H9 (cell line): ENCODE data around the gene FLACC1. TPM values are rescaled to one million over a fixed set of nuclear protein-coding genes. Genes with fewer than 3 reads are reported as not detected.

Experiments used
- DNase-seq: peaks from one replicate; pipeline ENCODE4 v3.0.0-alpha.2; 2017
- H2AFZ ChIP-seq: one replicate; pipeline ENCODE4 v1.6.1; 2013; ENCODE audit warnings: mild to moderate bottlenecking, low read length, control low read depth, moderate library complexity
- H2AK5ac ChIP-seq: 2 replicates; pipeline ENCODE4 v1.6.1; 2013; ENCODE audit warnings: low read length, control low read depth, mixed read lengths; ENCODE audit not compliant: insufficient read length
- H2BK120ac ChIP-seq: one replicate; pipeline ENCODE4 v1.6.1; 2013; ENCODE audit warnings: low read depth, mild to moderate bottlenecking, low read length, control low read depth, inconsistent platforms; ENCODE audit not compliant: poor library complexity, severe bottlenecking
- H2BK12ac ChIP-seq: 2 replicates; pipeline ENCODE4 v1.6.1; 2013; ENCODE audit warnings: low read length, control low read depth, mixed read lengths, low read depth; ENCODE audit not compliant: insufficient read length
- H2BK15ac ChIP-seq: 2 replicates; pipeline ENCODE4 v1.6.1; 2013; ENCODE audit warnings: low read depth, low read length, control low read depth
- H2BK20ac ChIP-seq: one replicate; pipeline ENCODE4 v1.6.1; 2013; ENCODE audit warnings: low read depth, mild to moderate bottlenecking, low read length, control low read depth, inconsistent platforms; ENCODE audit not compliant: poor library complexity, severe bottlenecking
- H2BK5ac ChIP-seq: 2 replicates; pipeline ENCODE4 v1.6.1; 2013; ENCODE audit warnings: low read length, control low read depth, mixed read lengths; ENCODE audit not compliant: insufficient read length
- H3K14ac ChIP-seq: 2 replicates; pipeline ENCODE4 v1.6.1; 2013; ENCODE audit warnings: low read length, control low read depth; ENCODE audit not compliant: insufficient read depth
- H3K18ac ChIP-seq: 2 replicates; pipeline ENCODE4 v1.6.1; 2013; ENCODE audit warnings: low read depth, mild to moderate bottlenecking, mixed read lengths, low read length, control low read depth; ENCODE audit not compliant: insufficient read length
- H3K23ac ChIP-seq: 2 replicates; pipeline ENCODE4 v1.6.1; 2013; ENCODE audit warnings: low read length, control low read depth, mixed read lengths, low read depth; ENCODE audit not compliant: insufficient read length
- H3K23me2 ChIP-seq: 2 replicates; pipeline ENCODE4 v1.6.1; 2013; ENCODE audit warnings: low read depth, mild to moderate bottlenecking, mixed read lengths, low read length, control low read depth; ENCODE audit not compliant: insufficient read length, poor library complexity, severe bottlenecking
- H3K27ac ChIP-seq: 2 replicates; pipeline ENCODE4 v1.5.1; 2013; ENCODE audit warnings: low read length, control low read depth, mixed read lengths, low read depth; ENCODE audit not compliant: insufficient read length
- H3K27me3 ChIP-seq: 2 replicates; pipeline ENCODE4 v1.6.1; 2013; ENCODE audit warnings: low read length, control low read depth, inconsistent platforms; ENCODE audit not compliant: insufficient read depth
- H3K4ac ChIP-seq: 2 replicates; pipeline ENCODE4 v1.6.1; 2013; ENCODE audit warnings: low read depth, mild to moderate bottlenecking, control low read depth, inconsistent platforms, low read length, moderate library complexity
- H3K4me1 ChIP-seq: 2 replicates; pipeline ENCODE4 v1.6.1; 2013; ENCODE audit warnings: low read length, control low read depth, inconsistent platforms; ENCODE audit not compliant: insufficient read depth
- H3K4me2 ChIP-seq: 2 replicates; pipeline ENCODE4 v1.6.1; 2013; ENCODE audit warnings: low read length, control low read depth, mixed read lengths; ENCODE audit not compliant: insufficient read length, insufficient read depth
- H3K56ac ChIP-seq: 2 replicates; pipeline ENCODE4 v1.6.1; 2013; ENCODE audit warnings: low read depth, mild to moderate bottlenecking, mixed read lengths, low read length, control low read depth; ENCODE audit not compliant: insufficient read length
- H3K79me1 ChIP-seq: 2 replicates; pipeline ENCODE4 v1.6.1; 2013; ENCODE audit warnings: low read depth, mild to moderate bottlenecking, moderate library complexity, low read length, control low read depth, inconsistent platforms; ENCODE audit not compliant: insufficient read depth, poor library complexity, severe bottlenecking
- H3K79me2 ChIP-seq: 2 replicates; pipeline ENCODE4 v1.6.1; 2013; ENCODE audit warnings: low read length, control low read depth, inconsistent platforms; ENCODE audit not compliant: insufficient read depth
- H3K9ac ChIP-seq: 2 replicates; pipeline ENCODE4 v1.6.1; 2013; ENCODE audit warnings: low read length, control low read depth, mixed read lengths; ENCODE audit not compliant: insufficient read length; ENCODE audit errors: extremely low read depth
- H3K9me3 ChIP-seq: one replicate; pipeline ENCODE4 v1.6.1; 2013; ENCODE audit warnings: low read depth, low read length, inconsistent platforms; ENCODE audit not compliant: control insufficient read depth
- H3T11ph ChIP-seq: one replicate; pipeline ENCODE4 v1.6.1; 2013; ENCODE audit warnings: mild to moderate bottlenecking, low read length, control low read depth, inconsistent platforms
- H4K20me1 ChIP-seq: one replicate; pipeline ENCODE4 v1.6.1; 2013; ENCODE audit not compliant: control insufficient read depth, insufficient read length, insufficient read depth
- H4K5ac ChIP-seq: 2 replicates; pipeline ENCODE4 v1.6.1; 2013; ENCODE audit warnings: low read depth, mild to moderate bottlenecking, mixed read lengths, low read length, control low read depth; ENCODE audit not compliant: insufficient read length
- H4K8ac ChIP-seq: replicated peaks from 2 replicates; pipeline ENCODE4 v1.6.1; 2013; ENCODE audit warnings: low read length, control low read depth, mixed read lengths, low read depth; ENCODE audit not compliant: insufficient read length
- H4K91ac ChIP-seq: 2 replicates; pipeline ENCODE4 v1.6.1; 2013; ENCODE audit warnings: low read depth, mild to moderate bottlenecking, moderate library complexity, mixed read lengths, low read length, control low read depth; ENCODE audit not compliant: insufficient read length
- H3K27ac Mint-ChIP-seq, 3 experiments: 2 replicates in 2 of 3; 3 replicates in 1 of 3; pipeline ENCODE4 v1.8.0; 2020 to 2021; ENCODE audit warnings: mixed read lengths in 3 of 3, mild to moderate bottlenecking in 1 of 3, moderate library complexity in 1 of 3
- H3K27me3 Mint-ChIP-seq: 2 replicates; pipeline ENCODE4 v1.8.0; 2021; ENCODE audit warnings: low read depth, mild to moderate bottlenecking, moderate library complexity, mixed read lengths
- H3K36me3 Mint-ChIP-seq, 3 experiments: 2 replicates in 2 of 3; 3 replicates in 1 of 3; pipeline ENCODE4 v1.8.0; 2020 to 2021; ENCODE audit warnings: low read depth in 3 of 3, mixed read lengths in 3 of 3; ENCODE audit not compliant: insufficient read depth in 1 of 3
- H3K4me1 Mint-ChIP-seq, 2 experiments: 2 replicates each; pipeline ENCODE4 v1.8.0; 2020; ENCODE audit warnings: mixed read lengths in 2 of 2
- H3K4me3 Mint-ChIP-seq, 2 experiments: 2 replicates in 1 of 2; 3 replicates in 1 of 2; pipeline ENCODE4 v1.8.0; 2020 to 2021; ENCODE audit warnings: mild to moderate bottlenecking in 2 of 2, mixed read lengths in 2 of 2, moderate library complexity in 1 of 2
- H3K9me3 Mint-ChIP-seq, 2 experiments: 2 replicates in 1 of 2; 3 replicates in 1 of 2; pipeline ENCODE4 v1.8.0; 2020; ENCODE audit warnings: mild to moderate bottlenecking in 2 of 2, mixed read lengths in 2 of 2, moderate library complexity in 1 of 2
- WGBS: extraction: QIAGEN DNeasy Blood & Tissue Kit; methylation state at CpG from one replicate; pipeline ENCODE4 v1.1.7; 2013; ENCODE audit warnings: missing lambda C conversion rate, low lambda C conversion rate, mixed read lengths; ENCODE audit not compliant: insufficient read length; ENCODE audit errors: extremely low coverage; 5-methylcytosine and 5-hydroxymethylcytosine counted together
- total RNA-seq: library from RNA; stranded (reverse); gene quantifications from 2 replicates; pipeline ENCODE4 v1.2.1, GENCODE V29; 2021
- TF ChIP-seq, protein P1 (sequence below): fragments of 200-600 bp; sonication (generic); conservative IDR thresholded peaks from 3 replicates; pipeline ENCODE4 v1.8.0; 2021; ENCODE audit warnings: antibody characterized with exemption, mild to moderate bottlenecking

FLACC1 gene
- total RNA-seq, 1 experiment from 2014 or later: 0.42 TPM

DNA sequence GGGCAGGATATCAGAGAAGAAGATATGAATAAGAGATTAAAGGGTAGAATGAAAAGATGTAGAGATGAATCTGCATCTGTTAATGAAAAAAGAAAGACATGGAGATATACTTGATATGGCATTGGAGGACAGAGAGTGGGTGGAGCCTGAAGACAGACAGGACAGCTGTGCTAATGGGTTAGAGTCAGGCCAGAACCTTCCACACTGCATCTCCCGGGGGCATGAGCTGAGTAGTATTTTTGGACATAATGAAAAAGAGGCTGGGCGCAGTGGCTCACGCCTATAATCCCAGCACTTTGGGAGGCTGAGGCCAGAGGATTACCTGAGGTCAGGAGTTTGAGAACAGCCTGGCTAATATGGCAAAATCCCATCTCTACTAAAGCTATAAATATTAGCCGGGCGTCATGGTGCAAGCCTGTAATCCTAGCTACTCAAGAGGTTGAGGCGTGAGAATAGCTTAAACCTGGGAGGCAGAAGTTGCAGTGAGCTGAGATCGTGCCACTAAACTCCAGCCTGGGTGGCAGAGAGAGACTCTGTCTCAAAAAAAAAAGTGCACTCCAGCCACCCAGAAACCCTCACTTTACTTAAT, 11.4 kb downstream of the FLACC1 start:
- H3K23me2 ChIP-seq: no peaks in the 10 kb centered on the region
- H2BK12ac ChIP-seq: no peak overlapping the region
- TF ChIP-seq, protein P1, sequence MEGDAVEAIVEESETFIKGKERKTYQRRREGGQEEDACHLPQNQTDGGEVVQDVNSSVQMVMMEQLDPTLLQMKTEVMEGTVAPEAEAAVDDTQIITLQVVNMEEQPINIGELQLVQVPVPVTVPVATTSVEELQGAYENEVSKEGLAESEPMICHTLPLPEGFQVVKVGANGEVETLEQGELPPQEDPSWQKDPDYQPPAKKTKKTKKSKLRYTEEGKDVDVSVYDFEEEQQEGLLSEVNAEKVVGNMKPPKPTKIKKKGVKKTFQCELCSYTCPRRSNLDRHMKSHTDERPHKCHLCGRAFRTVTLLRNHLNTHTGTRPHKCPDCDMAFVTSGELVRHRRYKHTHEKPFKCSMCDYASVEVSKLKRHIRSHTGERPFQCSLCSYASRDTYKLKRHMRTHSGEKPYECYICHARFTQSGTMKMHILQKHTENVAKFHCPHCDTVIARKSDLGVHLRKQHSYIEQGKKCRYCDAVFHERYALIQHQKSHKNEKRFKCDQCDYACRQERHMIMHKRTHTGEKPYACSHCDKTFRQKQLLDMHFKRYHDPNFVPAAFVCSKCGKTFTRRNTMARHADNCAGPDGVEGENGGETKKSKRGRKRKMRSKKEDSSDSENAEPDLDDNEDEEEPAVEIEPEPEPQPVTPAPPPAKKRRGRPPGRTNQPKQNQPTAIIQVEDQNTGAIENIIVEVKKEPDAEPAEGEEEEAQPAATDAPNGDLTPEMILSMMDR: no peak
- H3T11ph ChIP-seq: no peak overlapping the region
- no peak overlapping the region for H2BK120ac ChIP-seq
- no peak overlapping the region for H3K27ac ChIP-seq
- H3K4me3 Mint-ChIP-seq: no peak overlapping the region
- H2AFZ ChIP-seq: no peak overlapping the region
- H3K9me3 Mint-ChIP-seq: no peaks in the 10 kb centered on the region; a peak in 1 of 5 replicates
- no peaks in the 10 kb centered on the region for H3K79me1 ChIP-seq
- H3K18ac ChIP-seq: no peak overlapping the region
- no peak overlapping the region for H3K23ac ChIP-seq
- no peak overlapping the region for H3K4me2 ChIP-seq
- no peak overlapping the region for H2AK5ac ChIP-seq
- H3K9me3 ChIP-seq: no peaks in the 10 kb centered on the region
- no peak overlapping the region for H2BK15ac ChIP-seq
- H3K27ac Mint-ChIP-seq: no peak overlapping the region; a peak in 1 of 7 replicates
- H3K79me2 ChIP-seq: no peaks in the 10 kb centered on the region
- H3K36me3 Mint-ChIP-seq: no peaks in the 10 kb centered on the region
- no peaks in the 10 kb centered on the region for H3K27me3 Mint-ChIP-seq
- no peak overlapping the region for H4K5ac ChIP-seq
- no CpG with 5 or more reads among the region's 7 CpGs for WGBS
- peaks cover 7 to 14% of the 10 kb centered on the region in 2 experiments; a peak in 3 of 4 replicates for H3K4me1 Mint-ChIP-seq
- no peak overlapping the region for H3K56ac ChIP-seq
- no peaks in the 10 kb centered on the region for H3K27me3 ChIP-seq
- H3K14ac ChIP-seq: no peak overlapping the region
- no peak for DNase-seq
- no peak overlapping the region for H3K4ac ChIP-seq
- no peaks in the 10 kb centered on the region for H4K20me1 ChIP-seq
- no peak overlapping the region for H2BK20ac ChIP-seq
- H3K9ac ChIP-seq: no peak overlapping the region
- no peaks in the 10 kb centered on the region for H3K4me1 ChIP-seq
- no peak overlapping the region for H4K8ac ChIP-seq
- no peak overlapping the region for H4K91ac ChIP-seq
- no peak overlapping the region for H2BK5ac ChIP-seq
